ENCODE results near the gene PNLIPRP2. TPM values are rescaled to one million over a fixed set of nuclear protein-coding genes. Genes with fewer than 3 reads are reported as not detected.
A peak's percentile ranks its signal among the peaks of the same experiment; 100 is the strongest.

The PNLIPRP2 gene
- polyA plus RNA-seq, 2 of the 4 experiments (the other 2 are of a cell fraction): 0.09 TPM; not detected in 1

DNA sequence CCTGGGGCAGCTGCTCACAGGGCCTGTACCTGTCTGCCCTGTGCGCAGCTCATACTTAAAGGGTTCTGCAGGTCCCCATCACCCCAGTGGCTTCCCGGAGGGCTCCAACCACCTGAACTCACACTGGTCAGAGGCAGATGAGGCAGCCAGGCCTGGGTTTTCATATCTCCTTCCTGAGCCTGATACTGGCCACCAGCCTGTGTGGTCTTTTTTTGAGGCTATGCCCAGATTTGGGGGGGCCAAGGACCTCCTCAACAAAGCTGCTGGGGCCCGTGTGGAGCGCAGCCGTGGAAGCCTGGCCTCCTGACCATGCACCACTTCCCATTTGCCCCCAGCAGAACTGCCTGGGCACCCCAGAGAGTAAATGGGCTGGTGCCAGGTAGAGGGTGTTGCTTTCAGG lies 25.7 kb downstream of the PNLIPRP2 start:
- TF ChIP-seq, protein P1, sequence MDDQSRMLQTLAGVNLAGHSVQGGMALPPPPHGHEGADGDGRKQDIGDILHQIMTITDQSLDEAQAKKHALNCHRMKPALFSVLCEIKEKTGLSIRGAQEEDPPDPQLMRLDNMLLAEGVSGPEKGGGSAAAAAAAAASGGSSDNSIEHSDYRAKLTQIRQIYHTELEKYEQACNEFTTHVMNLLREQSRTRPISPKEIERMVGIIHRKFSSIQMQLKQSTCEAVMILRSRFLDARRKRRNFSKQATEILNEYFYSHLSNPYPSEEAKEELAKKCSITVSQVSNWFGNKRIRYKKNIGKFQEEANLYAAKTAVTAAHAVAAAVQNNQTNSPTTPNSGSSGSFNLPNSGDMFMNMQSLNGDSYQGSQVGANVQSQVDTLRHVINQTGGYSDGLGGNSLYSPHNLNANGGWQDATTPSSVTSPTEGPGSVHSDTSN (IDR thresholded peaks at IDR 0.05): no peak
- TF ChIP-seq KDM5A (IDR thresholded peaks at IDR 0.05) (no peak), RFX5 (IDR thresholded peaks at IDR 0.05) (no peak), MAZ (IDR thresholded peaks at IDR 0.05; ENCODE audit: borderline replicate concordance, low read depth, low read length) (no peak), RNF2 (IDR thresholded peaks at IDR 0.05; ENCODE audit: borderline replicate concordance, low read depth) (no peak), TP53 (CRISPR knock-in tag; IDR thresholded peaks at IDR 0.05) (no peak), KDM1A (IDR thresholded peaks at IDR 0.05; ENCODE audit: low read depth) (no peak), NR3C1 (IDR thresholded peaks at IDR 0.05) (no peak), CHD2 (IDR thresholded peaks at IDR 0.05; ENCODE audit: low read length, partially characterized antibody) (no peak)
- TF ChIP-seq, protein P2, sequence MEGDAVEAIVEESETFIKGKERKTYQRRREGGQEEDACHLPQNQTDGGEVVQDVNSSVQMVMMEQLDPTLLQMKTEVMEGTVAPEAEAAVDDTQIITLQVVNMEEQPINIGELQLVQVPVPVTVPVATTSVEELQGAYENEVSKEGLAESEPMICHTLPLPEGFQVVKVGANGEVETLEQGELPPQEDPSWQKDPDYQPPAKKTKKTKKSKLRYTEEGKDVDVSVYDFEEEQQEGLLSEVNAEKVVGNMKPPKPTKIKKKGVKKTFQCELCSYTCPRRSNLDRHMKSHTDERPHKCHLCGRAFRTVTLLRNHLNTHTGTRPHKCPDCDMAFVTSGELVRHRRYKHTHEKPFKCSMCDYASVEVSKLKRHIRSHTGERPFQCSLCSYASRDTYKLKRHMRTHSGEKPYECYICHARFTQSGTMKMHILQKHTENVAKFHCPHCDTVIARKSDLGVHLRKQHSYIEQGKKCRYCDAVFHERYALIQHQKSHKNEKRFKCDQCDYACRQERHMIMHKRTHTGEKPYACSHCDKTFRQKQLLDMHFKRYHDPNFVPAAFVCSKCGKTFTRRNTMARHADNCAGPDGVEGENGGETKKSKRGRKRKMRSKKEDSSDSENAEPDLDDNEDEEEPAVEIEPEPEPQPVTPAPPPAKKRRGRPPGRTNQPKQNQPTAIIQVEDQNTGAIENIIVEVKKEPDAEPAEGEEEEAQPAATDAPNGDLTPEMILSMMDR (IDR thresholded peaks at IDR 0.05): no peak
- TF ChIP-seq, protein P3, sequence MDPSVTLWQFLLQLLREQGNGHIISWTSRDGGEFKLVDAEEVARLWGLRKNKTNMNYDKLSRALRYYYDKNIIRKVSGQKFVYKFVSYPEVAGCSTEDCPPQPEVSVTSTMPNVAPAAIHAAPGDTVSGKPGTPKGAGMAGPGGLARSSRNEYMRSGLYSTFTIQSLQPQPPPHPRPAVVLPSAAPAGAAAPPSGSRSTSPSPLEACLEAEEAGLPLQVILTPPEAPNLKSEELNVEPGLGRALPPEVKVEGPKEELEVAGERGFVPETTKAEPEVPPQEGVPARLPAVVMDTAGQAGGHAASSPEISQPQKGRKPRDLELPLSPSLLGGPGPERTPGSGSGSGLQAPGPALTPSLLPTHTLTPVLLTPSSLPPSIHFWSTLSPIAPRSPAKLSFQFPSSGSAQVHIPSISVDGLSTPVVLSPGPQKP (IDR thresholded peaks at IDR 0.05; ENCODE audit: low read depth, low read length): no peak
- CTCF ChIA-PET: interaction anchor here (1.1 to 2.1 kb wide), 4 partner anchors 10 to 521 kb away, joined by 3 to 6 read pairs (median 3); no protein-coding TSS in a partner anchor
- ATAC-seq (no peak), DNase-seq (ENCODE audit: low read depth in 1 of 2, low spot score in 1 of 2) (no peak), FAIRE-seq (no peak)
- no peak overlapping the region for H3K4me2 ChIP-seq
- H3K4me3 ChIP-seq: no peak overlapping the region
- POLR2A ChIA-PET: no interaction called here
- H3K4me1 ChIP-seq: no peaks in the 10 kb centered on the region
- H3K9me3 ChIP-seq: peaks cover 9% of the 10 kb centered on the region; the same call in 2 of the 3 replicates
- WGBS (ENCODE audit: missing lambda C conversion rate): 56% methylated on average over 5 of the region's 5 CpGs
- H3K27ac ChIP-seq: no peak overlapping the region

DNA sequence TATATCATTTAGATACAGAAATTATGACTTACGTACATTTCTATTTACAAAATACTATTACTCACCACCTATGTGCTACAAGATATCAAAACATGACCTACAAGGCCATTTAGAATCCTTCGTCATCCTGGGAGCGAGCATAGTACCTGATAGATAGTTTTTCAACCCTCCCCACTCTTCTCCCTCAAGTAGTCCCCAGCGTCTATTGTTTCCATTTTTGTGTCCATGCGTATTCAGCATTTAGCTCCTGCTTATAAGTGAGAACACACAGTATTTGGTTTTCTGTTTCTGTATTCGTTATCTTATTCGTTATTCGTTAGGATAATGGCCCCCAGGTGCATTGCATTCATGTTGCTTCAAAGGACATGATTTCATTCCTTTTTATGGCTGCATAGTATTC lies 28.1 kb downstream of the PNLIPRP2 start:
- no peak for ATAC-seq
- H3K9me3 ChIP-seq: peaks cover 9% of the 10 kb centered on the region; the same call in 2 of the 3 replicates
- H3K27ac ChIP-seq: no peak overlapping the region
- no peak for DNase-seq (ENCODE audit: low read depth in 1 of 2, low spot score in 1 of 2)
- TF ChIP-seq JUN (IDR thresholded peaks at IDR 0.05): no peak
- TF ChIP-seq RCOR1 (IDR thresholded peaks at IDR 0.05; ENCODE audit: low read depth, low read length): no peak
- TF ChIP-seq SMC3 (IDR thresholded peaks at IDR 0.05): no peak
- no peak for TF ChIP-seq ZFP36 (IDR thresholded peaks at IDR 0.05; ENCODE audit: borderline replicate concordance, partially characterized antibody)
- TF ChIP-seq ZC3H11A (IDR thresholded peaks at IDR 0.05): no peak
- no peak for TF ChIP-seq POLR2AphosphoS2 (conservative IDR thresholded peaks at IDR 0.05; ENCODE audit: low read length)
- TF ChIP-seq FOSL2 (IDR thresholded peaks at IDR 0.05): no peak
- no peak for TF ChIP-seq FOSL2 (CRISPR knock-in tag; IDR thresholded peaks at IDR 0.05)
- no peak for TF ChIP-seq MAFK (IDR thresholded peaks at IDR 0.05; ENCODE audit: partially characterized antibody)
- no peak for TF ChIP-seq FOXS1 (CRISPR knock-in tag; IDR thresholded peaks at IDR 0.05)
- no peak for TF ChIP-seq KDM1A (IDR thresholded peaks at IDR 0.05; ENCODE audit: low read depth)
- ChIA-PET CTCF (no interaction called here), POLR2A (no interaction called here)
- no peak for FAIRE-seq
- WGBS (ENCODE audit: missing lambda C conversion rate): 17% methylated on average over 8 of the region's 8 CpGs
- H3K4me3 ChIP-seq: no peak overlapping the region
- no peak overlapping the region for H3K4me2 ChIP-seq
- peaks cover 7% of the 10 kb centered on the region; the same call in 2 of the 3 replicates for H3K4me1 ChIP-seq

DNA sequence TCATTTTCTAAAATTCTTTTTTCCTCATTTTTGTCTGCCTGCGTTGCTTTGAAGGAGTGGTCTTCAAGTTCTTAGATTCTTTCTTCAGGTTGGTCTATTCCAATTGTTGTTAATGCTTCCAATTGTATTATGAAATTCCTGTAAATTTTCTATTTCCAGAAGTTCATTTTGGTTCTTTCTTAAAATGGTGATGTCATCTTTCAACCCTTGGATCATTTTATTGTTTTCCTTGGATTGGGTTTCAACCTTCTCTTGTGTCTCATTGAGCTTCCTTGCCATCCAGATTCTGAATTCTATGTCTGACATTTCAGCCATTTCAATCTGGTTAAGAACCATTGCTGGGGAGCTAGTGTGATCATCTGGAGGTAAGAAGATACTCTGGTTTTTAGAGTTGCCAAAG lies 33.1 kb downstream of the PNLIPRP2 start:
- TF ChIP-seq MAFK (IDR thresholded peaks at IDR 0.05; ENCODE audit: partially characterized antibody) (no peak), RAD21 (conservative IDR thresholded peaks at IDR 0.05 in 1 of 2, IDR thresholded peaks at IDR 0.05 in 1 of 2) (no peak), CHD4 (IDR thresholded peaks at IDR 0.05; ENCODE audit: borderline replicate concordance) (no peak)
- TF ChIP-seq, protein P4, sequence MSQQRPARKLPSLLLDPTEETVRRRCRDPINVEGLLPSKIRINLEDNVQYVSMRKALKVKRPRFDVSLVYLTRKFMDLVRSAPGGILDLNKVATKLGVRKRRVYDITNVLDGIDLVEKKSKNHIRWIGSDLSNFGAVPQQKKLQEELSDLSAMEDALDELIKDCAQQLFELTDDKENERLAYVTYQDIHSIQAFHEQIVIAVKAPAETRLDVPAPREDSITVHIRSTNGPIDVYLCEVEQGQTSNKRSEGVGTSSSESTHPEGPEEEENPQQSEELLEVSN (IDR thresholded peaks at IDR 0.05; ENCODE audit: borderline replicate concordance, low read depth): no peak
- ChIA-PET CTCF (interaction anchor here (0.5 to 1.3 kb wide), 2 partner anchors 30 to 229 kb away, joined by 3 to 5 read pairs; no protein-coding TSS in a partner anchor), POLR2A (no interaction called here)
- peak overlapping the region; percentile 20; the same call in 2 of the 3 replicates for H3K4me2 ChIP-seq
- 6% methylated on average over 1 of the region's 1 CpG for WGBS (ENCODE audit: missing lambda C conversion rate)
- DNase-seq (ENCODE audit: low read depth in 1 of 2, low spot score in 1 of 2): no peak
- H3K4me3 ChIP-seq: no peak overlapping the region
- FAIRE-seq: no peak
- H3K9me3 ChIP-seq: peaks cover 9% of the 10 kb centered on the region; the same call in 1 of the 3 replicates
- ATAC-seq: no peak
- H3K27ac ChIP-seq: no peak overlapping the region
- peaks cover 14% of the 10 kb centered on the region; the same call in 2 of the 3 replicates for H3K4me1 ChIP-seq

Measured in A549 (cell line).